Hepatocyte (in vitro differentiated cells): ENCODE data around the gene CDK5R1.

Source experiments
- CTCF ChIP-seq: fragments of 200-600 bp; sonication (generic); IDR thresholded peaks from 2 replicates; pipeline ENCODE4 v1.5.1; 2016; ENCODE audit warnings: antibody characterized with exemption, mild to moderate bottlenecking; ENCODE audit not compliant: poor library complexity
- EZH2 ChIP-seq: fragments of 200-600 bp; sonication (generic); IDR thresholded peaks from 2 replicates; pipeline ENCODE4 v1.6.1; 2016; ENCODE audit warnings: antibody characterized with exemption, mild to moderate bottlenecking, borderline replicate concordance
- EZH2phosphoT487 ChIP-seq: fragments of 200-600 bp; sonication (generic); IDR thresholded peaks from one replicate; pipeline ENCODE4 v1.6.1; 2018; ENCODE audit warnings: antibody characterized with exemption, mild to moderate bottlenecking, low read depth, moderate library complexity; ENCODE audit not compliant: unreplicated experiment, severe bottlenecking

GRCh38 chr17:32508926-32509325, 22.1 kb downstream of the CDK5R1 start:
- no peak for TF ChIP-seq EZH2phosphoT487
- no peak for TF ChIP-seq CTCF
- no peak for TF ChIP-seq EZH2
